ENCODE results near the gene GPR162. TPM values are rescaled to one million over a fixed set of nuclear protein-coding genes. Genes with fewer than 3 reads are reported as not detected.

Gene GPR162
- total RNA-seq, 4 donors from 2014 or later, result 3.7 to 12.1 (median 10.0) TPM

DNA sequence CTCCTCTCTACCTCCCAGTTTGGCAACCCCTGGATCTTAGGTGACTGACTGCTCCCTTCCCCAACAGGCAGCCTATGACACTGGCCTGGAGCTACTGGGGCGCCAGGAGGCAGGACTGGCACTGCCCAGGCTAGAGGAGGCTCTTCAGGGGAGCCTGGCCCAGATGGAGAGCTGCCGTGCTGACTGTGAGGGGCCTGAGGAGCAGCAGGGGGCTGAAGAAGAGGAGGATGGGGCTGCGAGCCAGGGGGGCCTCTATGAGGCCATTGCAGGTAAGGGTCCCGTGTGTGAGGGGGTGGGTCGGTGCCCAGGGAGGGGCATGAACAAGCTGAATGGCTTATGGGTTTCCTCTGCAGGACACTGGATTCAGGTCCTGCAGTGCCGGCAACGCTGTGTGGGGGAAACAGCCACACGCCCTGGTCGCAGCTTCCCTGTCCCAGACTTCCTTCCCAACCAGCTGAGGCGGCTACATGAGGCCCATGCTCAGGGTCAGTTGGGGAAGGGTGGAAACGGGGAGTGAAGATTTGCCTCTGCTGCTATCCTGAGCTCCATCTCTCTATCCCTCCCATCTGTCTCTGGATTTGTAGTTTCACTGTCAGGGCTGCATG, 8.8 kb downstream of the GPR162 start:
- peaks cover 20 to 47% (median 43%) of the 10 kb centered on the region in 4 donors for H3K4me1 ChIP-seq
- H3K27me3 ChIP-seq, result peaks cover 0 to under 1% (median 0%) of the 10 kb centered on the region in 4 donors
- WGBS, result 66% methylated on average over 11 of the region's 11 CpGs
- peak overlapping the region in 3 of 4 donors; percentile 87 to 88 (median 88) for H3K27ac ChIP-seq (replicated peaks in 1 of 4)
- TF ChIP-seq, protein P1, sequence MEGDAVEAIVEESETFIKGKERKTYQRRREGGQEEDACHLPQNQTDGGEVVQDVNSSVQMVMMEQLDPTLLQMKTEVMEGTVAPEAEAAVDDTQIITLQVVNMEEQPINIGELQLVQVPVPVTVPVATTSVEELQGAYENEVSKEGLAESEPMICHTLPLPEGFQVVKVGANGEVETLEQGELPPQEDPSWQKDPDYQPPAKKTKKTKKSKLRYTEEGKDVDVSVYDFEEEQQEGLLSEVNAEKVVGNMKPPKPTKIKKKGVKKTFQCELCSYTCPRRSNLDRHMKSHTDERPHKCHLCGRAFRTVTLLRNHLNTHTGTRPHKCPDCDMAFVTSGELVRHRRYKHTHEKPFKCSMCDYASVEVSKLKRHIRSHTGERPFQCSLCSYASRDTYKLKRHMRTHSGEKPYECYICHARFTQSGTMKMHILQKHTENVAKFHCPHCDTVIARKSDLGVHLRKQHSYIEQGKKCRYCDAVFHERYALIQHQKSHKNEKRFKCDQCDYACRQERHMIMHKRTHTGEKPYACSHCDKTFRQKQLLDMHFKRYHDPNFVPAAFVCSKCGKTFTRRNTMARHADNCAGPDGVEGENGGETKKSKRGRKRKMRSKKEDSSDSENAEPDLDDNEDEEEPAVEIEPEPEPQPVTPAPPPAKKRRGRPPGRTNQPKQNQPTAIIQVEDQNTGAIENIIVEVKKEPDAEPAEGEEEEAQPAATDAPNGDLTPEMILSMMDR (IDR thresholded peaks at IDR 0.05), result no peak
- no peak for TF ChIP-seq POLR2AphosphoS5 (IDR thresholded peaks at IDR 0.05)
- no peak for TF ChIP-seq EP300 (IDR thresholded peaks at IDR 0.05)
- TF ChIP-seq POLR2A (IDR thresholded peaks at IDR 0.05; ENCODE audit: low read depth), result no peak
- intact Hi-C loops (cut with DNase I), result no loop called here
- peaks cover 0 to 49% (median 22%) of the 10 kb centered on the region in 4 donors for H3K36me3 ChIP-seq
- no peak overlapping the region for H3K4me3 ChIP-seq
- DNase-seq (ENCODE audit: extremely low spot score), result no peak
- H3K9me3 ChIP-seq, result no peaks in the 10 kb centered on the region

DNA sequence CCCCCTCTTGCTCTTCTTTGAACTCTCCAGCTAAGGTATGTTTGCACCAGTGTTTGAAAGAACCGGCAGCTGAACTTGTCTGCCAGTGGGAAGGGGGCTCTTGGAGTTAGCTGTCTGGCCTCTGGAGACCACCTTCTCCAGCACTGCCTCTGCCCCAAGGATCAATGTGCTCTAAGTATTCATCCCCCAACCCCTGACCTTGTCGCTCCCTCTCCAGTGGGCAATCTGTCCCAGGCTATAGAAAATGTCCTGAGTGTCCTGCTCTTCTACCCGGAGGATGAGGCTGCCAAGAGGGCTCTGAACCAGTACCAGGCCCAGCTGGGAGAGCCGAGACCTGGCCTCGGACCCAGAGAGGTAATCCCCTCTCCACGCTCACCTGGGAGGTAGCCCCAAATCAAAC, 9.4 kb downstream of the GPR162 start:
- intact Hi-C loops (cut with DNase I), result no loop called here
- DNase-seq (ENCODE audit: extremely low spot score), result no peak
- 74% methylated on average over 3 of the region's 6 CpGs for WGBS
- Histone ChIP-seq H3K27ac (replicated peaks in 1 of 4) (no peak overlapping the region), H3K27me3 (no peaks in the 10 kb centered on the region), H3K9me3 (no peaks in the 10 kb centered on the region), H3K4me3 (no peak overlapping the region), H3K36me3 (peaks cover 0 to 49% (median 22%) of the 10 kb centered on the region in 4 donors), H3K4me1 (peaks cover 19 to 44% (median 37%) of the 10 kb centered on the region in 4 donors)
- no peak for TF ChIP-seq EP300 (IDR thresholded peaks at IDR 0.05)
- TF ChIP-seq, protein P1 (IDR thresholded peaks at IDR 0.05), result no peak
- no peak for TF ChIP-seq POLR2AphosphoS5 (IDR thresholded peaks at IDR 0.05)
- no peak for TF ChIP-seq POLR2A (IDR thresholded peaks at IDR 0.05; ENCODE audit: low read depth)

DNA sequence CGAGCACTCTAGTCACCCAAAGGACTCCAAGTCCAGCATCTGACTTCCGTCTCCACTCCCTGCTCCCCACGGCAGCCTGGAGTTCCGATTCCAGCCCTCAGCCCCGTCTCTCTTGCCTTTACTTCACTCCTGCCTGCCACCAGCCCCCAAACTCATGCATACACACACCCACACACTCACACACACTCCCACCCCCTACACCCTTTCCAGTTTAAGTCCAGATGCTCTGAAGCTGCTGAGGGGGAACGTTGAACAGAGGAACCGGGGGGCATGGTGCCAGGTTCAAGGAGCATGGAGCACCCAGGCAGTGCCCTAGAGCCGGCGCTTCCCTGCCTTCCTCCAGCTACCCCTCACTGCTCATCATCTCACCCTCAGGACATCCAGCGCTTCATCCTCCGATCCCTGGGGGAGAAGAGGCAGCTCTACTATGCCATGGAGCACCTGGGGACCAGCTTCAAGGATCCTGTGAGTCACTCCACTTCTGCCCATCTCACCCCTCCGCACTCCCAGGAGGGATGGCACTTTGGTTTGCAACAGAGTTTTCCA, 9.9 kb downstream of the GPR162 start:
- Histone ChIP-seq H3K9me3 (no peaks in the 10 kb centered on the region), H3K27me3 (no peaks in the 10 kb centered on the region), H3K4me3 (no peak overlapping the region), H3K4me1 (peaks cover 19 to 41% (median 36%) of the 10 kb centered on the region in 4 donors), H3K27ac (replicated peaks in 1 of 4) (no peak overlapping the region), H3K36me3 (peaks cover 1 to 53% (median 22%) of the 10 kb centered on the region in 4 donors)
- intact Hi-C loops (cut with DNase I), result no loop called here
- no peak for DNase-seq (ENCODE audit: extremely low spot score)
- TF ChIP-seq POLR2AphosphoS5 (IDR thresholded peaks at IDR 0.05) (no peak), EP300 (IDR thresholded peaks at IDR 0.05) (no peak), POLR2A (IDR thresholded peaks at IDR 0.05; ENCODE audit: low read depth) (no peak)
- TF ChIP-seq, protein P1 (IDR thresholded peaks at IDR 0.05), result no peak
- 84% methylated on average over 11 of the region's 12 CpGs for WGBS

DNA sequence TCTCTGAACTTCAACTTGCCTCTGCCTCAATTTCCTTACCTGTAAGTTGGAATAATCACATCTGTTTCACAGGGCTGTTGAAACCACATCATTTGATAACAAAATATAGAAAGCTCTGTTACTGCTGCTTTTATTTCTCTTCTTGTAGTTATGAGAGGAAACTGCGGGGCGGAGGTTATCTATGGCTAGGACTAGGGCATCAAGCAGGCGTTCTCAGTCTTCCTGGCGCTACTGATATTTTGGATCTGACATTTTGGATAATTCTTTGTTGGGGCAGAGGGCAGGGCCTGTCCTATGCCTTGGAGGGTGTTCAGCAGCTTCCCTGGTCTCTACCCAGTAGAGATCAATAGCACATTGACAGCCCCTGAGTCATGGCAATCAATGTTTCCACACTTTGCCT, 10.5 kb downstream of the GPR162 start:
- Histone ChIP-seq H3K4me3 (no peak overlapping the region), H3K27ac (replicated peaks in 1 of 4) (no peak overlapping the region), H3K4me1 (peaks cover 14 to 35% (median 30%) of the 10 kb centered on the region in 4 donors), H3K9me3 (no peaks in the 10 kb centered on the region), H3K27me3 (no peaks in the 10 kb centered on the region), H3K36me3 (peaks cover 7 to 59% (median 25%) of the 10 kb centered on the region in 4 donors)
- 96% methylated on average over 4 of the region's 4 CpGs for WGBS
- DNase-seq (ENCODE audit: extremely low spot score), result no peak
- intact Hi-C loops (cut with DNase I), result no loop called here
- TF ChIP-seq EP300 (IDR thresholded peaks at IDR 0.05), result no peak
- TF ChIP-seq POLR2AphosphoS5 (IDR thresholded peaks at IDR 0.05), result no peak
- TF ChIP-seq POLR2A (IDR thresholded peaks at IDR 0.05; ENCODE audit: low read depth), result no peak
- TF ChIP-seq, protein P1 (IDR thresholded peaks at IDR 0.05), result no peak

Measured in esophagus muscularis mucosa (tissue), 4 donors.